Measurements from ENCODE around the gene LGALS9. TPM values are rescaled to one million over a fixed set of nuclear protein-coding genes. Genes with fewer than 3 reads are reported as not detected.

Gene LGALS9
- polyA plus RNA-seq, 1 of the 3 experiments (the other 2 are of a cell fraction) = 0.21 TPM

- TF ChIP-seq RXRA (IDR thresholded peaks at IDR 0.05; ENCODE audit: borderline replicate concordance, low read depth) = no peak
Measured at GRCh38 chr17:27585792-27586191, 45.2 kb upstream of the LGALS9 start (continued).

GRCh38 chr17:27586203-27586721 lies 44.7 kb upstream of the LGALS9 start:
- H3K4me2 ChIP-seq = peak overlapping the region; percentile 46
- 18% methylated on average over 7 of the region's 8 CpGs for WGBS (ENCODE audit: low lambda C conversion rate)
- POLR2A ChIA-PET = interaction anchor here (0.6 to 2.9 kb wide), 4 partner anchors 9 to 130 kb away, joined by 3 to 10 read pairs (median 3); partner anchors contain the start of gene KSR1
- TF ChIP-seq TEAD4 (IDR thresholded peaks at IDR 0.05; ENCODE audit: borderline replicate concordance, insufficient read depth) (no peak), SMC3 (IDR thresholded peaks at IDR 0.05; ENCODE audit: low read depth, low read length) (no peak), TAF1 (IDR thresholded peaks at IDR 0.05; ENCODE audit: borderline replicate concordance, low read depth, low read length) (no peak), MEF2A (IDR thresholded peaks at IDR 0.05; ENCODE audit: borderline replicate concordance, low read depth) (no peak), GATA2 (CRISPR knock-in tag; IDR thresholded peaks at IDR 0.05) (no peak), GABPA (IDR thresholded peaks at IDR 0.05; ENCODE audit: low read depth) (no peak), IRF3 (IDR thresholded peaks at IDR 0.05; ENCODE audit: low read depth, low read length) (no peak), RFX5 (IDR thresholded peaks at IDR 0.05; ENCODE audit: low read length) (no peak), MXI1 (IDR thresholded peaks at IDR 0.05; ENCODE audit: low read depth, low read length) (peak; percentile 51; the same call in 1 of the 2 replicates), RCOR1 (IDR thresholded peaks at IDR 0.05; ENCODE audit: low read length) (peak; percentile 57), JUND (IDR thresholded peaks at IDR 0.05) (no peak; the same call in 1 of the 2 replicates), YY1 (IDR thresholded peaks at IDR 0.05; ENCODE audit: low read depth) (no peak), ELF1 (IDR thresholded peaks at IDR 0.05) (no peak), FOSL2 (IDR thresholded peaks at IDR 0.05; ENCODE audit: borderline replicate concordance, low read depth) (peak; percentile 60; the same call in 1 of the 2 replicates), FOXJ3 (CRISPR knock-in tag; IDR thresholded peaks at IDR 0.05) (no peak), RXRA (IDR thresholded peaks at IDR 0.05; ENCODE audit: borderline replicate concordance, low read depth) (peak; percentile 38; the same call in 1 of the 2 replicates), FOXM1 (IDR thresholded peaks at IDR 0.05; ENCODE audit: low read depth) (no peak), SIN3A (IDR thresholded peaks at IDR 0.05; ENCODE audit: borderline replicate concordance, low read depth, low read length) (no peak), EZH2phosphoT487 (IDR thresholded peaks at IDR 0.05; ENCODE audit: borderline replicate concordance, low read depth) (no peak), EP300 (IDR thresholded peaks at IDR 0.05; ENCODE audit: borderline replicate concordance in 1 of 2, low read depth in 1 of 2, low read length in 1 of 2) (peak in 1 of 2 experiments; percentile 66; a peak in 1 of 4 replicates)
- TF ChIP-seq, protein P1, sequence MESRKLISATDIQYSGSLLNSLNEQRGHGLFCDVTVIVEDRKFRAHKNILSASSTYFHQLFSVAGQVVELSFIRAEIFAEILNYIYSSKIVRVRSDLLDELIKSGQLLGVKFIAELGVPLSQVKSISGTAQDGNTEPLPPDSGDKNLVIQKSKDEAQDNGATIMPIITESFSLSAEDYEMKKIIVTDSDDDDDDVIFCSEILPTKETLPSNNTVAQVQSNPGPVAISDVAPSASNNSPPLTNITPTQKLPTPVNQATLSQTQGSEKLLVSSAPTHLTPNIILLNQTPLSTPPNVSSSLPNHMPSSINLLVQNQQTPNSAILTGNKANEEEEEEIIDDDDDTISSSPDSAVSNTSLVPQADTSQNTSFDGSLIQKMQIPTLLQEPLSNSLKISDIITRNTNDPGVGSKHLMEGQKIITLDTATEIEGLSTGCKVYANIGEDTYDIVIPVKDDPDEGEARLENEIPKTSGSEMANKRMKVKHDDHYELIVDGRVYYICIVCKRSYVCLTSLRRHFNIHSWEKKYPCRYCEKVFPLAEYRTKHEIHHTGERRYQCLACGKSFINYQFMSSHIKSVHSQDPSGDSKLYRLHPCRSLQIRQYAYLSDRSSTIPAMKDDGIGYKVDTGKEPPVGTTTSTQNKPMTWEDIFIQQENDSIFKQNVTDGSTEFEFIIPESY (IDR thresholded peaks at IDR 0.05; ENCODE audit: borderline replicate concordance, low read depth) = no peak
- TF ChIP-seq, protein P2, sequence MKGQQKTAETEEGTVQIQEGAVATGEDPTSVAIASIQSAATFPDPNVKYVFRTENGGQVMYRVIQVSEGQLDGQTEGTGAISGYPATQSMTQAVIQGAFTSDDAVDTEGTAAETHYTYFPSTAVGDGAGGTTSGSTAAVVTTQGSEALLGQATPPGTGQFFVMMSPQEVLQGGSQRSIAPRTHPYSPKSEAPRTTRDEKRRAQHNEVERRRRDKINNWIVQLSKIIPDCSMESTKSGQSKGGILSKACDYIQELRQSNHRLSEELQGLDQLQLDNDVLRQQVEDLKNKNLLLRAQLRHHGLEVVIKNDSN (IDR thresholded peaks at IDR 0.05; ENCODE audit: borderline replicate concordance, low read depth) = peak; percentile 47; the same call in 1 of the 2 replicates
- TF ChIP-seq, protein P3, sequence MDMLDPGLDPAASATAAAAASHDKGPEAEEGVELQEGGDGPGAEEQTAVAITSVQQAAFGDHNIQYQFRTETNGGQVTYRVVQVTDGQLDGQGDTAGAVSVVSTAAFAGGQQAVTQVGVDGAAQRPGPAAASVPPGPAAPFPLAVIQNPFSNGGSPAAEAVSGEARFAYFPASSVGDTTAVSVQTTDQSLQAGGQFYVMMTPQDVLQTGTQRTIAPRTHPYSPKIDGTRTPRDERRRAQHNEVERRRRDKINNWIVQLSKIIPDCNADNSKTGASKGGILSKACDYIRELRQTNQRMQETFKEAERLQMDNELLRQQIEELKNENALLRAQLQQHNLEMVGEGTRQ (IDR thresholded peaks at IDR 0.05; ENCODE audit: borderline replicate concordance, low read depth, low read length) = 0 out of 2 replicates have a peak, but pooled peaks have one; percentile 27

More at GRCh38 chr17:27586203-27586721, 44.7 kb upstream of the LGALS9 start:
- Histone ChIP-seq H3K27me3 (ENCODE audit: insufficient read depth) (no peaks in the 10 kb centered on the region), H2AFZ (ENCODE audit: low read depth) (peak overlapping the region; percentile 33; the same call in 1 of the 2 replicates), H3K4me3 (ENCODE audit: low read depth in 2 of 2, low read length in 1 of 2) (0 out of 4 replicates have a peak overlapping the region, but pooled peaks of 1 of the 2 experiments have one; percentile 12), H3K9me2 (no peaks in the 10 kb centered on the region), H3F3A (replicated peaks; ENCODE audit: insufficient read depth) (no peaks in the 10 kb centered on the region), H4K20me1 (ENCODE audit: insufficient read depth) (no peaks in the 10 kb centered on the region), H3K36me3 (replicated peaks in 1 of 2; ENCODE audit: control insufficient read depth in 1 of 2, insufficient read depth in 2 of 2, low read length in 1 of 2) (peaks cover 0 to 2% of the 10 kb centered on the region in 2 experiments), H3K9ac (peak overlapping the region; percentile 40; the same call in 1 of the 2 replicates), H3K4me1 (ENCODE audit: control insufficient read depth in 1 of 2, insufficient read depth in 2 of 2, low read depth in 1 of 2, low read length in 1 of 2) (peaks cover 17 to 40% of the 10 kb centered on the region in 2 experiments), H3K79me2 (ENCODE audit: insufficient read depth) (no peaks in the 10 kb centered on the region), H3K9me3 (no peaks in the 10 kb centered on the region), H3K27ac (ENCODE audit: low read depth in 2 of 2, low read length in 1 of 2) (peak overlapping the region; percentile 74 to 97)
- DNase-seq = peak; percentile 76
- CTCF ChIA-PET = interaction anchor here (0.8 to 10.3 kb wide), 8 partner anchors 8 to 341 kb away, joined by 3 to 99 read pairs (median 4); partner anchors contain the start of gene KSR1
